Dedifferentiated amniotic fluid mesenchymal stem cell (primary cell): ENCODE data around the gene ZBTB47.

Experiments used
- DNase-seq: peaks from one replicate; pipeline ENCODE4 v3.0.0-alpha.2; 2016; ENCODE audit errors: extremely low spot score

Gene ZBTB47

DNA sequence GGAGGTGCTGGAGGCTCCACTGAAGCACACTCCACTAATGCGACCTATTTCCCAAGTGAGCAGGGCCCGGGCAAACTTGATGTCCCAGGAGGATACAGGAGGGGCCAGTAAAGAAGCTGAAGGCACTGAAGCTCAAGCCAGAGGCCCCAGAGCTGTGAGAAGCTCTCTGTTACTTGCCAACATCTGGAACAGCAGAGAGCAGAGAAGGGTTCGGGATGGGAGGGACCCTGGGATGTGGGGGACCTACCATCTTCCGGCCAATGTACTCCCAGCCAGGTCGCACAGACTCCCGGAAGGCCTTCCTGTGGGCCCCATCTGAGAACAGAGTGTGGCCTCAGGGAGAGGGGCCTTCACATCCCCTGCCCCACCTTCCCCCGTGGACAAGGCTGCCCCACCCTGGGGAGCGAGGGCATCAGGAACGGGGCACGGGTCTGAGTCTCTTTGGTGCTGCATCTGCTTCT is 46.0 kb downstream of the ZBTB47 start:
- no peak for DNase-seq

GRCh38 chr3:42700366-42701288 is 47.1 kb downstream of the ZBTB47 start:
- no peak for DNase-seq

DNA sequence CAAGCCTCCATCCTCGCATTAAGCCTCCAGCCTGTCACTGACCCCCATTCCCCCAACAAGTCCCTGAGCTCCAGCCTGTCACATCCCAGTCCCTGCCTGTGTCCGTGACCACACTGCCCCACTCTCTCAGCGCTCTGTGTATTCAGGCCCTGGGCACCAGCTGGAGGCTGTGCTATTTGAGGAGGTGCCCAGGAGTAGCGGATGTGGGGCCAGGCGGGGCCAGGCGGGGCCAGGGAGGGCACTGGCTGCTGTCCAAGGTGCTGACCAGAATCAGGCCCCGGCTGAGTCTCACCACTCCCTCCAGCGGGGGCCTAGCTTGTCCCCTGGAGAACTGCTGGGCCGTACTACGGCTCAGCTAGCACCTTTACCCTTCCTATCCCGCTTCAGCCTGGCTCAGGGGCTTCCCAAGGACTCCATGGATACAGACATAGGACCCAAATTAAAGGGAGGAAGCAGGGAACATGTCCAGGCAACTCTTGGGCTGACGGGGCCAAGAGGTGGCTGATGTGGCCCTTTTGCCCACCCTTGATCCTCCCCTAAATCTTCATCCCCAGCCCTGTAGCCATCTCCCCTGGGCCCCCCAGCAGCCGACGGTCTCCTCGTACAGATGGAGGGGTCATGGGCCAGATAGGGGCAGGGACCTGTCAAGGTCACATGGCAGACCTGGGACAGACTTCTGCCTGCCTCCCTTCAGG is 48.0 kb downstream of the ZBTB47 start:
- DNase-seq, result no peak

GRCh38 chr3:42702066-42702951 is 48.8 kb downstream of the ZBTB47 start, which contains the start of gene HHATL:
TSS of gene HHATL (minus strand) at chr3:42702798. CDS start at chr3:42700826, 1,972 bp downstream.
- no peak for DNase-seq

DNA sequence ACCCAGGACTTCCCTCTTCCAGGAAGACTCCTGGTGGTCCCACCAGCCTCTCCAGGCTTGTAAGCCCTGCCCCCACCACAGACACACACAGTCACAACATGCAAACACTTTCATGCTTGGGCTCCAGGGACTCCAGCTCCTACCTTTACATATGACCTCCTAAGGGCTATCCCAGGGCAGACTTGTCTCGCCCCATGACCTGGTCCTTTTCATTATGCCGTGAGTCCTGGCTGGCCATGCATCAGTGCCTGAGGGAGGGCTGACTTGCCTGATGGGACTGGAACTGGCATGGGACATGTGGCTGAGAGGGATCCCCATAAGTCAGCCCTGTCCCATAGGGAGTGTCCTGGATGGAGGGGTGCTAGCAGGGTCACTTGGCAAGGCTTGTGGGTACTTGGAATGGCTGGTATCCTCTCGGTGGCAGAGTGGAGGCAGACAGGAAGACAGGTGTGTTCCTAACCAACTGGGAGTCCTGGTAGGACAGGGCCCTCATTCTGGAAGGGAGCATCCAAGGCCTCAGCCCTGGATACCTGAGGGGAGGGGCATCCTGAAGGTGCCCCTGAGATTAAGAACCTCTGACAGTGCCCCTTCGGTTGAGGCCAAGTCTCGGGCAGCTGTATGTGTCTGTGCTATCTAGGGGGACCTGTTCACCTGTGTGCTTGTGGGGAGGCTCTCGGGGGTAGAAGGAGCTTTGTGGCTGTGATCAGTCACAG is 49.6 kb downstream of the ZBTB47 start:
- no peak for DNase-seq

GRCh38 chr3:42703695-42704025 is 50.2 kb downstream of the ZBTB47 start:
- no peak for DNase-seq

DNA sequence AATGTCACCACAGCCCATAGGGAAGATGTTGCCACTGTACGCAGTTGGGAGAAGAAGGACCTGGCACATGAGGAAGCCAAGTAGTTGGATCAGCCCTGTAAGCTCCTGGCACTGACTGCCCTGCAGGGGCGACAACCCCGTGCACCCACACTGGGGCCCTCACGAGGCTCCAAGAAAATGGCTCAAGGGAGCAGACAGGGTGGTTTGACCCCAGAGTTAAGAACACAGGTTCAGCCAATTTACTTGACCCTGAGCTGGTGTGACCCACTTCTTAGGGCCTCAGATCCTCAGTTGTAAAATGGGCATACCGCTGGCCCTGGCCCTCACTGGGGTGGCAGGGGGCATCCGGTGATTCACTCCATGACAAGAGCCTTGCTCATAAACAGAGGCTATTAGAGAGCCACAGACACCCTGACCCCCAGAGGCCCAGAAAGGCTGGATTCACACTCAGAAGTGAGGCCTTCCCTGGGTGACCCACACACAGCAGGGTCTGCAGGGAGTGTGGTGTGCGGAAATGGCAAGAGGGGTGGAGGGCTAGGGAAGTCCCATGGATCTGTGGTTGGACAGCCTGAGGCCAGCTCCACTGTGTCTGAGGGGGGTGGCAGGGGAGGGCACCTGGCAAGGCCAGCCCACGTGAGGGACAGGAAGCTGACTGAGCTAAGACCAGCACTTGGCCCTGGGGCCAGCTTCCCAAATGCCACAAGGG is 50.8 kb downstream of the ZBTB47 start:
- DNase-seq, result no peak

DNA sequence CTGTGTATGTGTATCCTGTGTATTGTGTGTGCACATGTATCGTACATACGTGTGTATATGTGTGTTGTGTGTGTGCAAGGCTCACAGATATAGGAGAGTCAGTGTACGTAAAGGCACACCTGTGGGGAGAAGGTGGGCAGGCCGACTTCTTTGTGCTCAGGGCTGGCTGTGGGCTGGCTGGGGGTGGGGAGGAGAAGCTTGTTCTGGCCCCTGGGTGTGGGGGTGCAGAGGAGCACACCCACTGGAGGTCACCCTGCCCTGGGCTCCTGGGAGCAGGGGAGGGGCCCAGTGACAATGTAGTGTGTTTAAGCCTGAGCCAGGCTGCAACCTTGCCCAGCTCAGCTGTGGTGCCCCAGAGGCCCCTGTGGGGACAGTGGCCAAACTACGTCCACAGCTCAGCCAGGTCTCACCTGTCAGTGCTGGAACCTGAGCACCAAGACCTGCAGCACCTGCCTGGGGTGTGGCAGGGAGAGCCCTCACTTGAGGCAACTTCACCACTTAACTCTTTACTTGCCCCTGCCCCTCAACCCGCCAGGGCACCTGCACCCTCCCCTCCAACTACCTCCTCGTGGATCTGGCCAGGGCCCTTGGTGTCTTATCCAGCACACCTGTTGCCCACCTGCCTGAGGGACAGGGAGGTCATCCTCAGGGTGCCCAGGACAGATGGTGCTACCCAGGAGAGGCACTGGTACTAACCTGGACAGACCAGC is 51.7 kb downstream of the ZBTB47 start:
- DNase-seq, result no peak

GRCh38 chr3:42705962-42706585 is 52.6 kb downstream of the ZBTB47 start:
- DNase-seq, result no peak

DNA sequence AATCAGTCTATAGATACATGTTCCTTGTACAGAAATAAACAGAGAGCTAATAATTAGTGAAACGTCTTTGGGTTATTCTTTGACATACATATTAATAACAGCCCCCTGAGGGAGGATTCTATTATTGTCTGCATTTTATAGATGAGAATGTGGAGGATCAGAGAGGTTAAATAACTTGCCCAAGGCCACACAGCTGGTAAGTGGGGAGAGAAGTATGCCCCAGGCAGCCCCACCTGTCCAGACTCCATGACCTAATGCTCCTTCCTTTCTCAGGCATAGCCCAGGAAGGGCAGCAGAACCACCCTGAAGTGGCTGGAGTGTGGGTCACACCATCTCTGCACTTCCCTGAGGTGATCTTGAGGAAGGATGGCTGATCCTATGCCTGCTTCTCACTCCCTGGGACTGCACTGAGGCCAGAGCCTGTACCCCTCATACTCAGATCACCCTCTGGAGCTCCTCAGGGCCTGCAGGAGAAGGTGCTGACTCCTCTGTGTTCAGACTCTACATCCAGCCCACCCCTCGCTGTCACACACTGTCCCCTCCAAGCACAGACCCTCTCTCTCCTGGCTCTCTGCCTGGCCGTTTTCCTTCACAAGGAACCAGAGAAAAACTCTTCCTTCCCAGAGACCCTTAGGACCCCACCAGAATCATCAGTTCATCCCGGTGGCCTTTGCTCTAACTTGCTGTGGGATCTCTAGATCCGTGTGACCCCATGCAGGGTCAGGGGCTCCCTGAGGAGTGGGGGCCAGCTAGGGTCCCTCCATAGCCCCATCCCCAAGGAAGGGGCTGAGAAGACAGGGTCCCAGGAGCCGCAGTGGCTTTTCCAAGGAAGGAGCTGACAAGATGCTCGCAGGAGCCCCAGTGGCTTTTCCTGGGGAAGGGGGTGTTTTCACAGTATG is 53.5 kb downstream of the ZBTB47 start:
- no peak for DNase-seq

GRCh38 chr3:42707620-42708355 is 54.3 kb downstream of the ZBTB47 start:
- DNase-seq, result no peak

GRCh38 chr3:42708611-42709151 is 55.2 kb downstream of the ZBTB47 start:
- no peak for DNase-seq

- no peak for DNase-seq
Observed at GRCh38 chr3:42709621-42710020, 56.1 kb downstream of the ZBTB47 start.

GRCh38 chr3:42710323-42711021 is 57.0 kb downstream of the ZBTB47 start:
- no peak for DNase-seq

DNA sequence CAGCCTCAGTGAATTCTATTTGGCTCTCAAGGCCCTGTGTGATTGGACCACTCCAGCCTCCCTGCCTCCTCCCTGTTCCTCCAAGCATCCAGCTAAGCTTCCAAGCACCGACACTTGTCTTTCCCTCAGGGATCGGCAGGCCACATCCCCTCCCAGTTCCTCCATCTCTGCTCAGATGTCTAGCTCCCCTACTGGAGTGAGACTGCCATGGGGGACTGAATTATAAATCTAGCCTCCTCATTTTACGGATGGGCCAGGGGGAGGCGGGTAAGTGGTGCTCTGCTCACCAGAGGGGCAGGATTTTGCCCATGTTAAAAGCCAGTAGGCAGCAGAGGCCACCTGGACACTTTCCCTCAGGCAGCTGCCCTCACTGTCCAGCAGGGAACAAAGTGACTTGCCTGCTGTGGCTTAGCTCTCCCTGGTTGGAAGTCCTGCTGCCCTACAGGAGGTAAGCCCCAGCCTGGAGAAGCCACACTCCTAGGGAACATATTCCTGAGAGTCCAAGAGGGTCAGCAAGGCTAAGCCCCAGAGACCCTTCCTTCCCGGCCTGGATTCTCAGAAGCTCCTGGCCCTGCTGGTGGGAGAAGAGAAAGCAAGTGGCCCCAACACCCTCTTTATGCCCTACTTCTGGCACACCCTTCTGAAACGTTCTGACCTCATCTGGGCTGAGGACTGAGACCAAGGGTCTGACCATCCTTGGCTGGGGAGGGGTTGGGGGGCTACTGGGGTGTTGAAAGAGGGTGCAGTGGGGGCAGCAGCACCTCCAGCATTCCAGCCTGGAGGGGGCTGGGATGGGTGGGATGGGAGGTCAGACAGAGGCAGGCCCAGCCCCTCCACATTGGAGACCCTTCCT is 58.2 kb downstream of the ZBTB47 start:
- DNase-seq, result no peak

DNA sequence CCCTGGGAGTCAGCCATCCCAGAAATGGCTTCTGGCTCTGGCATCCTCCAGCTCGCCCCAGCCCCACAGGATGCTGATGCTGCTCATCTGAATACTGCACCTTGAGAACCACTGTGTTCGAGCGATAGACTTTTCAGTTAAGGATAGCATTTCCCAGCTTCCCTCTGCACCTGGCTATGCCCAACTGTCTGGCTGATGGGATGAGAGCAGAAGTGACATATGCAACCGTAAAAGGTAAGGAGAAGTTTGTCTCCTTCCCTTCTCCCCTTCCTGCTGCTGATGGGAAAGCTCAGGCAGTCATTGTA is 58.8 kb downstream of the ZBTB47 start:
- DNase-seq, result no peak
